ENCODE data around the gene PAQR7. TPM values are rescaled to one million over a fixed set of nuclear protein-coding genes. Genes with fewer than 3 reads are reported as not detected.

Gene PAQR7
- total RNA-seq, 1 donor from 2014 or later: 7.3 TPM

DNA sequence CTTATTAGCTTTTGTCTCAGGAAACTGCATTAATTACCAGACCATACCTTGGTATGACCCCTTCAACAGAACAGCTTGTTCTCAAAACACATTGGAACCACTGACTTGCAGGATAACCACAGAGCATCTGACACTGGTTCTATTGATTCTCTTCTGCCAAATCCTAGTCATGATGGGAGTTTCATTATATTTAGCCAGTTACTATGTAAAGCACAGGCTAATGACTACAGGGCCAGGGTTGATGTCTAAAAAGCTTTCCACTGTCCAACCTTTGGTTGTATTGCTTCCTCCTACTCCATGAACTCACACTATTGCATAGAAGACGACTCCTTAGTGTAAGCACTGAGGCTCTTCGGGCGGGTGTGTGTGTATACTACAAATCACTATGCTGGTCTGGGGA lies 27.0 kb upstream of the PAQR7 start:
- no peaks in the 10 kb centered on the region for H3K9me3 ChIP-seq (ENCODE audit: control insufficient read depth in 3 of 3, low read length in 3 of 3)
- peaks cover 0 to 22% (median 4%) of the 10 kb centered on the region in 3 donors for H3K36me3 ChIP-seq (ENCODE audit: control insufficient read depth in 3 of 3, insufficient read depth in 3 of 3, low read length in 3 of 3)
- no peak overlapping the region for H3K27ac ChIP-seq (ENCODE audit: low read depth, low read length)
- H3K9ac ChIP-seq (ENCODE audit: low read depth in 1 of 3, low read length in 3 of 3): no peak overlapping the region
- H3K4me3 ChIP-seq (ENCODE audit: low read length in 3 of 3): no peak overlapping the region
- H3K27me3 ChIP-seq (ENCODE audit: control insufficient read depth in 3 of 3, insufficient read depth in 3 of 3, low read length in 3 of 3): no peaks in the 10 kb centered on the region
- peaks cover 6 to 10% (median 7%) of the 10 kb centered on the region in 3 donors for H3K4me1 ChIP-seq (ENCODE audit: control insufficient read depth in 3 of 3, insufficient read depth in 3 of 3, low read length in 3 of 3)

DNA sequence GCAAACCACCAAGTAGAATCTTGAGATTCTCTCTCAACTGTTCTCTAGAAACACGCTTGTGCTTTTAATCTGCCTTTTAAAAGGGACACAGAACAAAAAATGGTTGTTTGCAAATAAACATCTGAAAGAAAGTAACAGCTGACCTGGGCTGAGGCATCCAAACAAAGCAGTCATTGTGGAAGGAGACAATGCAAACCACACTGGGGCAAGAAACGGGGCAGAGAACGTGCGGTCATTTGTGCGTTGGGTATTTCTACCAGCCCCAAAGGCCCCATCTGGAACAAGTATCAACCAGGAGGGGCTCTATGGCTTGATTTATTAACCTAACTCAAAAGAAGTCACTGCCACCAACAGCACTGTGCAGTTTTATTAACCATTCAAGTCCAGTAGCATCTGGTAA lies 24.7 kb upstream of the PAQR7 start:
- no peak overlapping the region for H3K4me3 ChIP-seq (ENCODE audit: low read length in 3 of 3)
- peaks cover 0 to 22% (median 4%) of the 10 kb centered on the region in 3 donors for H3K36me3 ChIP-seq (ENCODE audit: control insufficient read depth in 3 of 3, insufficient read depth in 3 of 3, low read length in 3 of 3)
- no peaks in the 10 kb centered on the region for H3K9me3 ChIP-seq (ENCODE audit: control insufficient read depth in 3 of 3, low read length in 3 of 3)
- H3K27me3 ChIP-seq (ENCODE audit: control insufficient read depth in 3 of 3, insufficient read depth in 3 of 3, low read length in 3 of 3): no peaks in the 10 kb centered on the region
- H3K27ac ChIP-seq (ENCODE audit: low read depth, low read length): no peak overlapping the region
- peaks cover 14 to 17% (median 15%) of the 10 kb centered on the region in 3 donors for H3K4me1 ChIP-seq (ENCODE audit: control insufficient read depth in 3 of 3, insufficient read depth in 3 of 3, low read length in 3 of 3)
- no peak overlapping the region for H3K9ac ChIP-seq (ENCODE audit: low read depth in 1 of 3, low read length in 3 of 3)

DNA sequence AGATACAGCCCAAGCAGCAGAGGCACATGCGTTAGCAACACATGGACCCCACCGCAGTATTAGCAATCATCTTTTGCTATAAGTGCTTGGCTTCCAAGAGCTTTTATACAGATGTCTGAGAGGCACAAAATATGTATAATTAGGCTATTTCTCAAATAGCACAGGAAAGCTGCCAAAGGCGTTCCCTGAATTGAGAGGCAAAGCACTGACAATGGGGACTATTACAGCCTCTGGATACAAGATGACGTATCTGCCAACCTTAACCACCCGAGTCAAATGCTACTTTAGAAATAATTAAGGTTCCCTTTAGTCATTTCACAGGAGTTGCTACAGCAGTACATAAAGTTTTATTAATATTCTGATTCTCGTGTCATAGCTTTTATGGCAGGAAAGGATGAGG lies 24.3 kb upstream of the PAQR7 start:
- Histone ChIP-seq H3K27me3 (ENCODE audit: control insufficient read depth in 3 of 3, insufficient read depth in 3 of 3, low read length in 3 of 3) (no peaks in the 10 kb centered on the region), H3K9ac (ENCODE audit: low read depth in 1 of 3, low read length in 3 of 3) (no peak overlapping the region), H3K36me3 (ENCODE audit: control insufficient read depth in 3 of 3, insufficient read depth in 3 of 3, low read length in 3 of 3) (peaks cover 0 to 22% (median 4%) of the 10 kb centered on the region in 3 donors), H3K4me1 (ENCODE audit: control insufficient read depth in 3 of 3, insufficient read depth in 3 of 3, low read length in 3 of 3) (peaks cover 13 to 14% (median 13%) of the 10 kb centered on the region in 3 donors), H3K4me3 (ENCODE audit: low read length in 3 of 3) (no peak overlapping the region), H3K27ac (ENCODE audit: low read depth, low read length) (no peak overlapping the region), H3K9me3 (ENCODE audit: control insufficient read depth in 3 of 3, low read length in 3 of 3) (no peaks in the 10 kb centered on the region)

DNA sequence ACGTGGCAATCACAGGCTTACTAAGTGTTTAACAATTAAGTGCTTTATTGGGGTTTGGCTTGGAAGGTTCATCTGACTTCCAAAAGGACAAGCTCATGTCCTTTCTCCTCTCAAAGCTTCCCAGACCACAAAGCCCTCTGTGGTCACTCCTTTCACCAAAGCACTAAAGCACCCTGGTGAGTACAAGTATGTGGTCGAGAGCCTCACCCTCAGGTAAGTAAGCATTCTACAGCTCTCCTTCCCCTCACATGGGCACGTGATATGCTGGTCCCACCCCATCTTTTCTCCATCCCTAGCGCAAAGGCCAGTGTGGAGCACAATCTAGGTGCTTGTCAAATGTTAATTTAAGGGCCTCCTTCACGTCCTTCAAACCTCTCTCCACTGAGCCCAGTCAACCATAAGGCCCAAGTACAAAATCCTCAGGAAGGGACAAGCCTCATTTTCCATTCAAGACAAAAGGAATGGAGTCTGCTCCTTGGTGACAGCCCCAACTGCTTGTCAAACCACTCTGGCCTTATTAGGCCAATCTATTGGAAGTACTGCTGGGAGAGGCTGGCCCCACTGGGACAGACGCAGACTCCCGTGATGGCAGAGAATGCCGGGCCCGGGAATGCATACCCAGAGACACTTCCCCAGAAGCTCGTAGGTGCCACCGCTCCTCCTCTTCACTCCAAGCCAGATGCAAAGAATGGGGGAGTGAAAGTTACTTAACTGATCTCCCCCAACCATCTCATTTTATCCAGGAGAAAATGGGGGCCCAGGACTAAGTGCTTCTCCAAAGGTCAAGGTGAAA lies 22.9 kb upstream of the PAQR7 start:
- H3K9ac ChIP-seq (ENCODE audit: low read depth in 1 of 3, low read length in 3 of 3): no peak overlapping the region
- no peaks in the 10 kb centered on the region for H3K27me3 ChIP-seq (ENCODE audit: control insufficient read depth in 3 of 3, insufficient read depth in 3 of 3, low read length in 3 of 3)
- no peak overlapping the region for H3K4me3 ChIP-seq (ENCODE audit: low read length in 3 of 3)
- peaks cover 11 to 14% (median 13%) of the 10 kb centered on the region in 3 donors for H3K4me1 ChIP-seq (ENCODE audit: control insufficient read depth in 3 of 3, insufficient read depth in 3 of 3, low read length in 3 of 3)
- H3K36me3 ChIP-seq (ENCODE audit: control insufficient read depth in 3 of 3, insufficient read depth in 3 of 3, low read length in 3 of 3): peaks cover 0 to 22% (median 4%) of the 10 kb centered on the region in 3 donors
- no peak overlapping the region for H3K27ac ChIP-seq (ENCODE audit: low read depth, low read length)
- H3K9me3 ChIP-seq (ENCODE audit: control insufficient read depth in 3 of 3, low read length in 3 of 3): no peaks in the 10 kb centered on the region

DNA sequence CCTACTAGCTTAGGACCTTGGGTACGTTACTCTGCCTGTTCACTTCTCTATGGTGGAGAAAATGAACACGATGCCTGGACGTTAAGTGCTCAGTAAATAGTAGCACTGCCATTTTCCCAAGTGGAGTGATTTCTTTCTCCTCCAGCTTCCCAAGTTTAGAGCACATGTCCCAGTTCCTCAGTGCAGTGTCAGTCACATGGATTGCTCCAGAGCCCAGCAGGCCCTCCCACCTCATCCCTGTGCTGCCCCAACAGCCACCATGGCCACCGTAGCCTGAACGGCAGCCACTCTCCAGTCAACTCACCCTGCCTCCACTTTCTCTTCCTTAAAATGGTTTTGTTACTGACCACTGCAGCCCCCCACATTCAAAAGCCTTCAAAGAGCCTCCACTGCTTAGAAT lies 22.2 kb upstream of the PAQR7 start:
- Histone ChIP-seq H3K27me3 (ENCODE audit: control insufficient read depth in 3 of 3, insufficient read depth in 3 of 3, low read length in 3 of 3) (no peaks in the 10 kb centered on the region), H3K9ac (ENCODE audit: low read depth in 1 of 3, low read length in 3 of 3) (no peak overlapping the region), H3K36me3 (ENCODE audit: control insufficient read depth in 3 of 3, insufficient read depth in 3 of 3, low read length in 3 of 3) (peaks cover 0 to 22% (median 4%) of the 10 kb centered on the region in 3 donors)

DNA sequence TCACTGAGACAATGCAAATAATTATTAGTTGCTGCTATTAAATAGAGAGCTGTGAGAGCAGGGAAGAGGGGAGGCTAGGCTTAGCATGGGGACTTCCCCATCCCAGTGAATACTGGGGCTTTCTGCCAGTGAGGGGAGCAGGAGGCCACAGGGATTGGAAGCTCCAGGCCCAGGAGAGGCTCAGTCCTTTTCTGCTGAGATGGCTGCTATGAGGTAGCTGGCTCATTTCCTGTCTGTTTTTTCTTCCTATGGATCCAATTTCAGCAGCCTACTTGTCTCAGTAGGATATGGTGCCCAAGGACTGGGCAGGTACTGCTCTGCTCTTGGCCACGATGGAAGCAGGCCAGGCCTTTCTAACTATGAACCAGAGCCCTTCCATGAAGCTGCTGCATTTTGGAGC lies 20.8 kb upstream of the PAQR7 start:
- Histone ChIP-seq H3K27ac (ENCODE audit: low read depth, low read length) (no peak overlapping the region), H3K9me3 (ENCODE audit: control insufficient read depth in 3 of 3, low read length in 3 of 3) (no peaks in the 10 kb centered on the region), H3K36me3 (ENCODE audit: control insufficient read depth in 3 of 3, insufficient read depth in 3 of 3, low read length in 3 of 3) (peaks cover 0 to 16% (median 3%) of the 10 kb centered on the region in 3 donors), H3K4me1 (ENCODE audit: control insufficient read depth in 3 of 3, insufficient read depth in 3 of 3, low read length in 3 of 3) (peaks cover 11 to 14% (median 13%) of the 10 kb centered on the region in 3 donors), H3K4me3 (ENCODE audit: low read length in 3 of 3) (peak overlapping the region in 1 of 3 donors; percentile 70), H3K9ac (ENCODE audit: low read depth in 1 of 3, low read length in 3 of 3) (peak overlapping the region in 1 of 3 donors; percentile 66), H3K27me3 (ENCODE audit: control insufficient read depth in 3 of 3, insufficient read depth in 3 of 3, low read length in 3 of 3) (no peaks in the 10 kb centered on the region)

More for the DNA sequence above, 22.2 kb upstream of the PAQR7 start:
- Histone ChIP-seq H3K9me3 (ENCODE audit: control insufficient read depth in 3 of 3, low read length in 3 of 3) (no peaks in the 10 kb centered on the region), H3K4me1 (ENCODE audit: control insufficient read depth in 3 of 3, insufficient read depth in 3 of 3, low read length in 3 of 3) (peaks cover 11 to 14% (median 13%) of the 10 kb centered on the region in 3 donors), H3K27ac (ENCODE audit: low read depth, low read length) (no peak overlapping the region), H3K4me3 (ENCODE audit: low read length in 3 of 3) (no peak overlapping the region)

DNA sequence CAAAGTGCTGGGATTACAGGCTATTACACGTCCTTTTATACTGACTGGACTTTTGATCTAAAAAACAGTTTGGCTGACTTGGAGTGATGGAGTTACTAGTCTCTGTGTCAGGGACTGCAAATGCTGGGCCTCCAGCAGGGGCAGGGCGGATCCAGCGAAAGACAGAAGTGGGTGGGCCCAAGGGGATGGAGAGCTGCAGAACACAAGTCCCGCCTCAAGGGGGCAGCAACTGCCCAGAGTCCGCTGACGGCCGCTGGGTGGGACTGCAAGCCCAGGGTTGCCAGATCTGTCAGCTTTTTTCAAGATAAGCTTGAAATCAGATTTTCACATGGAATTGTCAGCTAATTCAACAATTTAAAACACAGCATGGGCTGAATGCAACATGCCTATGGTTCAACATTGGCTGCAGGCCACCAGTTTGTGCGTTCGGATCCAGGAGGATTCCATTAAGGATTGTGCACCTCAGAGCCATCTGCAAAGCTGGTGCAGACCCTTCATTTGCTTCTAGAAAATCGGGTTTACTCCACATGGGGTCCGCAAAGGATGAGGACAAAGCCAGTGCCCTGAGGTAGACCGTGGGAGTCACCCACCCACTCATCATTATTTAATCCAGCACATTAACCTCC lies 20.0 kb upstream of the PAQR7 start:
- H3K4me1 ChIP-seq (ENCODE audit: control insufficient read depth in 3 of 3, insufficient read depth in 3 of 3, low read length in 3 of 3): peaks cover 11 to 14% (median 13%) of the 10 kb centered on the region in 3 donors
- peak overlapping the region; percentile 33 to 70 (median 41) for H3K4me3 ChIP-seq (ENCODE audit: low read length in 3 of 3)
- H3K27ac ChIP-seq (ENCODE audit: low read depth, low read length): no peak overlapping the region
- H3K9ac ChIP-seq (ENCODE audit: low read depth in 1 of 3, low read length in 3 of 3): peak overlapping the region; percentile 8 to 68 (median 21)
- H3K36me3 ChIP-seq (ENCODE audit: control insufficient read depth in 3 of 3, insufficient read depth in 3 of 3, low read length in 3 of 3): peaks cover 0 to 8% (median 2%) of the 10 kb centered on the region in 3 donors
- H3K9me3 ChIP-seq (ENCODE audit: control insufficient read depth in 3 of 3, low read length in 3 of 3): no peaks in the 10 kb centered on the region
- H3K27me3 ChIP-seq (ENCODE audit: control insufficient read depth in 3 of 3, insufficient read depth in 3 of 3, low read length in 3 of 3): no peaks in the 10 kb centered on the region

DNA sequence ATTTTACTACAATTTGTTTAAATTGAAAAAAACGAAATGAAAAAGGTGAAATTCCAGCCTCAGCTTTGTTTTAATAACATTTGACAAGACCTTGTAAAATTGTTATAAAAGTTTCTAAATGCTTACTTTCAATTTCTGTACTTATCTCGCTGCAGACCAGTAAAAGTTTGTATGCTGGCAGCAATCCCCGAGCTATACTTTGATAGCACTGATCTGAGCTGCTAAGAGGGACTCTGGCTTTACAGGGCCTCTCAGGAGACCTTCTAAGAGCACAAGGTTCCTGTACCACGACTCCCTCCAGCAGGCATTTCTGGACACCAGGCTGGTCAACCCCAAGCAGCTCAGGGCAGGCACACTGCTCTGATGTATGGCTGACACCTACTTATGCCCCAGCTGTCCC lies 17.6 kb upstream of the PAQR7 start:
- peaks cover 11 to 14% (median 13%) of the 10 kb centered on the region in 3 donors for H3K4me1 ChIP-seq (ENCODE audit: control insufficient read depth in 3 of 3, insufficient read depth in 3 of 3, low read length in 3 of 3)
- no peak overlapping the region for H3K27ac ChIP-seq (ENCODE audit: low read depth, low read length)
- no peak overlapping the region for H3K4me3 ChIP-seq (ENCODE audit: low read length in 3 of 3)
- H3K36me3 ChIP-seq (ENCODE audit: control insufficient read depth in 3 of 3, insufficient read depth in 3 of 3, low read length in 3 of 3): no peaks in the 10 kb centered on the region
- H3K27me3 ChIP-seq (ENCODE audit: control insufficient read depth in 3 of 3, insufficient read depth in 3 of 3, low read length in 3 of 3): no peaks in the 10 kb centered on the region
- H3K9me3 ChIP-seq (ENCODE audit: control insufficient read depth in 3 of 3, low read length in 3 of 3): no peaks in the 10 kb centered on the region
- peak overlapping the region in 1 of 3 donors; percentile 16 for H3K9ac ChIP-seq (ENCODE audit: low read depth in 1 of 3, low read length in 3 of 3)

DNA sequence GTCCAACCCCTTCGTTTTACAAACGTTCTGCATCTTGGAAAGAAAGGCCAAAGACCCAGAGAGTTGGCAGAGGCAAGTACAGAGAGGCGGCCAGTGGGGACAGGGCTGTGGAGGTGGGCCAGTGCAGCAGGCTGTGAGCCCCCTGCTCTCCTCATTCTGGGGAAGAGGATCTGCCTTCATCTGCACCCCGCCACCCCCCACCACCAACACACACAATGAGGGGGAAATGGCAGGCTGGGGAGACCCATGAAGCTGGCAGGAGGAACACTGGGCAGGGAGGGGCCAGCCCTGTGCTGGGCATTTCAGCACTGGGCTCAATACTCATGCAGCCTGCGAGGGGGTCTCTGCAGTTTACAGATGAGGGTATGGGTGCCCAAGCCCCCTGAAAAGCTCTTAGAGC lies 16.1 kb upstream of the PAQR7 start:
- Histone ChIP-seq H3K4me1 (ENCODE audit: control insufficient read depth in 3 of 3, insufficient read depth in 3 of 3, low read length in 3 of 3) (peaks cover 11 to 13% (median 12%) of the 10 kb centered on the region in 3 donors), H3K27ac (ENCODE audit: low read depth, low read length) (no peak overlapping the region), H3K4me3 (ENCODE audit: low read length in 3 of 3) (no peak overlapping the region), H3K36me3 (ENCODE audit: control insufficient read depth in 3 of 3, insufficient read depth in 3 of 3, low read length in 3 of 3) (no peaks in the 10 kb centered on the region), H3K9ac (ENCODE audit: low read depth in 1 of 3, low read length in 3 of 3) (no peak overlapping the region), H3K27me3 (ENCODE audit: control insufficient read depth in 3 of 3, insufficient read depth in 3 of 3, low read length in 3 of 3) (no peaks in the 10 kb centered on the region), H3K9me3 (ENCODE audit: control insufficient read depth in 3 of 3, low read length in 3 of 3) (no peaks in the 10 kb centered on the region)
